Activated CD8-positive, alpha-beta memory T cell treated with anti-CD3 and anti-CD28 coated beads for 36 hours (primary cell): Measurements from ENCODE around the gene HSP90B1. TPM values are rescaled to one million over a fixed set of nuclear protein-coding genes. Genes with fewer than 3 reads are reported as not detected.

ENCODE experiments used
- CTCF ChIA-PET: fragments of 350-600 bp; sonication (Branson Sonifier 250); formaldehyde crosslinking; loops from one replicate; lab custom pipeline; 2021; ENCODE audit warnings: antibody characterized with exemption; lab: Charles Lee
- POLR2A ChIA-PET: fragments of 350-600 bp; sonication (Branson Sonifier 250); formaldehyde crosslinking; loops from one replicate; lab custom pipeline; 2021; ENCODE audit warnings: antibody characterized with exemption; lab: Charles Lee
- total RNA-seq, 2 experiments: library from RNA; stranded (reverse); gene quantifications; one replicate each; pipeline ENCODE4 v1.2.3, GENCODE V29; 2021

The HSP90B1 gene
- total RNA-seq, 2 experiments from 2014 or later: 502 to 514 TPM

DNA sequence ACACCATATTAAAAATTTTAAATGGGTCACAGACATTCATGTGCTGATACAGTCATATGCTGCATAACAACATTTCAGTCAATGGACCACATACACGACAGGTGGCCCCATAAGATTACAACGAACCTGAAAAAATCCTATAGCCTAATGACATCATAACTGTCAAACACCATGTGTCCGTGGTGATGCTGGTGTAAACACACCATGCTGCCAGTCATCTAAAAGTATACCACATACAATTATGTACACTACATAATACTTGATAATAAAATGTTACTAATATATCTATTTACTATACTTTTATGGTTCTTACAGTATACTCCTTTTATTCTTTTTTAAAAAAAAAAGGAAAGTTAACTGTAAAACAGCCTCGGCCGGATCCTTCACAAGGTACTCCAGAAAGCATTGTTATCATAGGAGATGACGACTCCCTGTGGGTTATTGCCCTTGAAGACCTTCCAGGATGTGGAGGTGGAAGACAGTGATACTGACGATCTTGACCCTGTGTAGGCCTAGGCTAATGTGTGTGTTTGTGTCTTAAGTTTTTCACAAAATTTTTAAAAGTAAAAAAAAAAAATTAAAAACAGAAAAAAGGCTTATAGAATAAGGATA is 30.5 kb downstream of the HSP90B1 start:
- ChIA-PET POLR2A (no interaction called here), CTCF (no interaction called here)

GRCh38 chr12:103962493-103962892 is 32.3 kb downstream of the HSP90B1 start:
- CTCF ChIA-PET: interaction anchor here (0.6 kb wide), 1 partner anchor 95 kb away, joined by 3 read pairs; no protein-coding TSS in a partner anchor
- POLR2A ChIA-PET: no interaction called here

- ChIA-PET CTCF (interaction anchor here (2.0 to 2.2 kb wide), 2 partner anchors 8 to 145 kb away, joined by 5 to 12 read pairs; a partner anchor contains a TSS), POLR2A (interaction anchor here (2.6 to 3.3 kb wide), 2 partner anchors 8 to 35 kb away, joined by 33 to 40 read pairs; partner anchors contain the start of gene HSP90B1)
These were observed 34.6 kb downstream of the HSP90B1 start for GRCh38 chr12:103964805-103965204.

GRCh38 chr12:103965255-103965589 is 35.0 kb downstream of the HSP90B1 start:
- POLR2A ChIA-PET: interaction anchor here (1.1 to 3.3 kb wide), 4 partner anchors 9 to 173 kb away, joined by 3 to 40 read pairs (median 20); partner anchors contain the start of genes HSP90B1 and NFYB
- CTCF ChIA-PET: interaction anchor here (0.8 to 2.2 kb wide), 6 partner anchors 8 to 144 kb away, joined by 3 to 12 read pairs (median 6); partner anchors contain the start of gene HSP90B1

DNA sequence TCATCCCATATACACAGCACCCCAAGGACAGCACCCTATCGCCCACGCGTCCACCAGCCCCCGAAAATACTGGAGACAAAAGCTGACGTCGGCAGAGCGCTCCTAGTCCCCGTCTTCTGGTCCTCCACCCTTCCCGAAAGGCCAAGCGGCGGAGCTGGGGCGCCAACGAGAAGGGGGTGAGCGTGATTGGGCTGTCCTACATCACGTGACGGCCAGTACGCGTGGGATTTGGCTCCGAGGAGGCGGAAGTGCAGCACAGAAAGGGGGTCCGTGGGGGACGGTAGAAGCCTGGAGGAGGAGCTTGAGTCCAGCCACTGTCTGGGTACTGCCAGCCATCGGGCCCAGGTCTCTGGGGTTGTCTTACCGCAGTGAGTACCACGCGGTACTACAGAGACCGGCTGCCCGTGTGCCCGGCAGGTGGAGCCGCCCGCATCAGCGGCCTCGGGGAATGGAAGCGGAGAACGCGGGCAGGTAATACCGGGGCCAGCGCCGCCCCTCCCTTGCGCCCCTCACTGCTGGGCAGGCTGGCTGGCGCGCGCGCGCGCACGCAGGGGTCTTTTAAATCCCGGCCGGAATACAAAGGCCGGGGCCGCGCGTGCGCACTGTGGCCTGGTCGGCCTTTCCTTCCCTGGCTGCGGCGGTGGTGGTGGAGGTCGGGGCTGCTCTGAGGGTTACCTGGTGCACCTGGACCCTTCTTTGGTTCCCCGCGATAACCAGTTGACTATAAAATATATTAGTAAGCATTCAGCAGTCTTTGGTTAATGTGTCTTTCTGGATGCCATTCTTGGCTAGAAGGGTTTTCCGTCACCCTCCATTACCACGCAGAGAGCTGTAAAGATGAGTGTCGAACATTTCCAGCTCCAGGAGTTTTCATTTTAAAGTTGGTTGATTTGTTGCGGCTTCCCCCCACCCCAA is 35.6 kb downstream of the HSP90B1 start, which contains the start of gene TDG:
TSS of gene TDG (plus strand) at position 283 of the 915 bp plus-strand sequence. CDS start at position 449, 166 bp downstream.
- POLR2A ChIA-PET: interaction anchor here (1.1 to 3.3 kb wide), 6 partner anchors 9 to 173 kb away, joined by 3 to 40 read pairs (median 6); partner anchors contain the start of genes HSP90B1, NFYB and NT5DC3
- CTCF ChIA-PET: interaction anchor here (0.8 to 2.2 kb wide), 6 partner anchors 9 to 144 kb away, joined by 3 to 12 read pairs (median 6); partner anchors contain the start of gene HSP90B1

DNA sequence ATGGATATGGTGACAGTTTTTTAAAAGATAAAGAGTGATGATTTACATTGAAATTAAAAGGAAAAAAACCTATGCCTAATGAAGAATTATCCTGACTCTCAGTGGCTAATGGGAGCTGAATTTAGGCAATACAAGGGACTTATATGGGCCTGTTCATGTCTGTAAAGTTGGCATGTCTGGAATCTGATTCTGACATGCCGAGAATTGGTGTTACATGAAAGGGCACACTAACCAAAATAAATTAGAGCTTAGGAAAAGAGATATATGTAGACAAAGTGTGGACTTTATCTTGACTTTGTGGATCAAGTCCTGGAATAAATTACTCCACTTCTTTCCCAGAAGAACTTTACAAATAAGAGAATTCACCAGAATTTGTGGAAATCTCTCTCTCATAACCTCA is 36.5 kb downstream of the HSP90B1 start:
- ChIA-PET POLR2A (interaction anchor here (1.2 to 3.3 kb wide), 4 partner anchors 10 to 171 kb away, joined by 4 to 40 read pairs (median 18); partner anchors contain the start of genes HSP90B1, NFYB and NT5DC3), CTCF (interaction anchor here (0.6 to 2.2 kb wide), 5 partner anchors 10 to 1902 kb away, joined by 3 to 12 read pairs (median 5); a partner anchor contains a TSS)

- CTCF ChIA-PET: interaction anchor here (1.0 kb wide), 1 partner anchor 88 kb away, joined by 3 read pairs; no protein-coding TSS in a partner anchor
- POLR2A ChIA-PET: no interaction called here
These were observed 39.2 kb downstream of the HSP90B1 start for GRCh38 chr12:103969391-103969790.

DNA sequence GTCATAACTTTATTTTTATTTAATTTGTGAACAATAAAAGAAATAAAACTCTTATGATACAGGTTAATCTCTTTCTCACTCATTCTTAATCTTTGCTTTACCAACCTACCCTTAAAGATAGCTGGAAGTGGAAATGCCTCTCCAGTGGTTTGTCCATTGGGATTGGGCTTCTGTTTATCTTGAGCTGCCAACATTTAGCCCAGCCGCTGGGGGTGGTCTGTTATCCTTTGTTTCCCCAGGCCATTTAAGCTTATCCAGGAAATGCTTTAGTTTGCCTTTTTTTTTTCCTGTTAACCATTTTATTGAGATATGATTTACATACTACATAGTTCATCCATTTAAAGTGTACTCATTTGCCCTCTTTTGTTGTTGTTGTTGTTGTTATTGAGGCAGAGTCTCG is 43.7 kb downstream of the HSP90B1 start:
- CTCF ChIA-PET: interaction anchor here (0.6 kb wide), 1 partner anchor 1411 kb away, joined by 3 read pairs; no protein-coding TSS in a partner anchor
- POLR2A ChIA-PET: no interaction called here

GRCh38 chr12:103975368-103975767 is 45.2 kb downstream of the HSP90B1 start:
- POLR2A ChIA-PET: no interaction called here
- CTCF ChIA-PET: no interaction called here

GRCh38 chr12:103978384-103978982 is 48.3 kb downstream of the HSP90B1 start:
- CTCF ChIA-PET: no interaction called here
- POLR2A ChIA-PET: no interaction called here

- CTCF ChIA-PET: no interaction called here
- POLR2A ChIA-PET: no interaction called here
These were observed 56.6 kb downstream of the HSP90B1 start for GRCh38 chr12:103986829-103987228.

DNA sequence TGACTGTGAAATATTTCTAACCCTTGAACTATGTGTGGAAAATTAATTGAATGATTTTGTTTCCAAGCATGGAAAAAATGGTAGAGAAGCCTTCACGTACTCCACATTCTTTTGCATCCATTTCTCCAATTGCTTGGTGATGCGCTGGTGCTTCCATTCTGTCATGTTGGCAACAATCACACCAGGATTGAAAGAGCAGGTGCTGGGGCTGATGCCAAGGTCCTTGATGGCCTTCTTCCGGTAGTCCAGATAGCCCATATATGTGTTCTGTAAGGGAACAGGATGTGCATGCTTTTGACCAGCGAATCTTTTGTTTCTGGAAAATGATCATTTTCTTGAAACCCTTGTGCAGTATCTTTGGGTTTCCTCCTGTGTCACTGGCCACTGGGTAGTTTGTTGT is 64.0 kb downstream of the HSP90B1 start:
- ChIA-PET CTCF (no interaction called here), POLR2A (no interaction called here)

- ChIA-PET CTCF (interaction anchor here (1.4 kb wide), 1 partner anchor 113 kb away, joined by 3 read pairs; no protein-coding TSS in a partner anchor), POLR2A (no interaction called here)
These were observed 66.4 kb downstream of the HSP90B1 start for GRCh38 chr12:103996595-103996994.

GRCh38 chr12:103997286-103997900 is 67.2 kb downstream of the HSP90B1 start:
- CTCF ChIA-PET: interaction anchor here (1.2 to 1.4 kb wide), 2 partner anchors 112 to 132 kb away, joined by 3 read pairs; no protein-coding TSS in a partner anchor

More at GRCh38 chr12:103997286-103997900, 67.2 kb downstream of the HSP90B1 start:
- POLR2A ChIA-PET: no interaction called here

Other genes with a start within 250 kb of the HSP90B1 start
- 10 to 100 TPM; 12.3 to 12.7 TPM for gene NT5DC3, start 89.2 kb upstream of the HSP90B1 start, total RNA-seq
- 10 to 100 TPM; 48.0 to 53.8 TPM for gene TDG, start 35.5 kb downstream of the HSP90B1 start, total RNA-seq
- gene GLT8D2, start 119.8 kb downstream of the HSP90B1 start, total RNA-seq: under 1 TPM; 0.10 to 0.13 TPM
- 10 to 100 TPM; 10.2 to 10.6 TPM for gene HCFC2, start 134.1 kb downstream of the HSP90B1 start, total RNA-seq
- 10 to 100 TPM; 26.2 to 29.6 TPM for gene NFYB, start 207.8 kb downstream of the HSP90B1 start, total RNA-seq